HepG2 (cell line): ENCODE results near the gene ANKRD29. TPM values are rescaled to one million over a fixed set of nuclear protein-coding genes. Genes with fewer than 3 reads are reported as not detected.

Source experiments
- AGO2 ChIP-seq: fragments of 200-400 bp; formaldehyde crosslinking; optimal IDR thresholded peaks from 2 replicates; pipeline ENCODE3; 2017; ENCODE audit warnings: mild to moderate bottlenecking, low read depth, low read length, moderate library complexity
- ARHGAP35 ChIP-seq: sonication (generic); formaldehyde crosslinking; IDR thresholded peaks from 2 replicates; pipeline ENCODE4 v1.9.0; 2022; ENCODE audit warnings: mild to moderate bottlenecking, inconsistent platforms, moderate library complexity, missing genetic modification reagents, borderline replicate concordance
- ARID5B ChIP-seq: IDR thresholded peaks from 2 replicates; pipeline ENCODE4 v1.4.0; 2020; ENCODE audit warnings: mild to moderate bottlenecking, missing genetic modification reagents
- ATF2 ChIP-seq: sonication (generic); formaldehyde crosslinking; IDR thresholded peaks from 2 replicates; pipeline ENCODE4 v1.4.0; 2020; ENCODE audit warnings: missing genetic modification reagents
- BHLHE40 ChIP-seq: IDR thresholded peaks from 2 replicates; pipeline ENCODE4 v1.6.1; 2011; ENCODE audit warnings: low read length, improper control_type of control experiment
- KDM4B ChIP-seq: sonication (generic); formaldehyde crosslinking; IDR thresholded peaks from 2 replicates; pipeline ENCODE4 v1.4.0; 2020; ENCODE audit warnings: missing genetic modification reagents
- POLR2A ChIP-seq, 2 experiments: IDR thresholded peaks; 2 replicates each; pipeline ENCODE4 v1.6.1; 2011; ENCODE audit warnings: low read depth in 2 of 2, low read length in 2 of 2, mild to moderate bottlenecking in 1 of 2, moderate library complexity in 1 of 2; ENCODE audit not compliant: insufficient read depth in 1 of 2
- PTBP1 ChIP-seq: fragments of 200-400 bp; formaldehyde crosslinking; IDR thresholded peaks from 2 replicates; pipeline ENCODE4 v1.6.1; 2018; ENCODE audit warnings: low read length, low read depth; ENCODE audit not compliant: poor library complexity, severe bottlenecking
- REPIN1 ChIP-seq: sonication (generic); formaldehyde crosslinking; IDR thresholded peaks from 2 replicates; pipeline ENCODE4 v1.8.0; 2022; ENCODE audit warnings: missing genetic modification reagents, low read depth, mild to moderate bottlenecking, borderline replicate concordance
- SKI ChIP-seq: fragments of 450-650 bp; IDR thresholded peaks from one replicate; pipeline ENCODE4 v1.6.1; 2018; ENCODE audit warnings: mild to moderate bottlenecking; ENCODE audit not compliant: partially characterized antibody
- ZBTB33 ChIP-seq: sonication (generic); formaldehyde crosslinking; IDR thresholded peaks from 2 replicates; pipeline ENCODE4 v1.4.0; 2020; ENCODE audit warnings: missing genetic modification reagents
- ZGPAT ChIP-seq: IDR thresholded peaks from 2 replicates; pipeline ENCODE4 v1.6.1; 2016; ENCODE audit warnings: mild to moderate bottlenecking
- ZNF136 ChIP-seq: sonication (generic); formaldehyde crosslinking; IDR thresholded peaks from 2 replicates; pipeline ENCODE4 v1.8.1; 2022; ENCODE audit warnings: low read depth, mild to moderate bottlenecking, moderate library complexity, missing genetic modification reagents
- ZNF329 ChIP-seq: sonication (generic); formaldehyde crosslinking; IDR thresholded peaks from 2 replicates; pipeline ENCODE4 v1.9.0; 2021; ENCODE audit warnings: low read depth, mild to moderate bottlenecking, missing genetic modification reagents
- ZNF704 ChIP-seq: sonication (generic); formaldehyde crosslinking; IDR thresholded peaks from 2 replicates; pipeline ENCODE4 v1.8.1; 2023; ENCODE audit warnings: mild to moderate bottlenecking, inconsistent platforms, moderate library complexity, missing genetic modification reagents, borderline replicate concordance
- polyA plus RNA-seq, 8 experiments: library from polyadenylated mRNA; depleted of rRNA in 3 of 8; stranded (reverse) in 7 of 8; unstranded in 1 of 8; fragments of >200 nt; fragmentation: Illumina TruSeq in 4 of 8; extraction: Trizol in 4 of 8; gene quantifications; 2 replicates each; pipeline versions ENCODE4 v1.2.1 to v1.2.3, GENCODE V29; 2011 to 2016; ENCODE audit warnings: low read depth in 4 of 8, missing spikeins in 1 of 8, mixed read lengths in 1 of 8; ENCODE audit not compliant: insufficient read depth in 1 of 8
- total RNA-seq, 5 experiments: library from RNA; depleted of rRNA; stranded (reverse); fragments of >200 nt; fragmentation: Illumina TruSeq; extraction: Trizol; gene quantifications; 2 replicates each; pipeline ENCODE4 v1.2.3, GENCODE V29; 2016; ENCODE audit warnings: low read depth in 1 of 5

Gene ANKRD29
- total and polyA plus RNA-seq, 2 of the 13 experiments (the other 11 are each of a cell fraction or from before 2014, with no cell fraction given) = not detected

DNA sequence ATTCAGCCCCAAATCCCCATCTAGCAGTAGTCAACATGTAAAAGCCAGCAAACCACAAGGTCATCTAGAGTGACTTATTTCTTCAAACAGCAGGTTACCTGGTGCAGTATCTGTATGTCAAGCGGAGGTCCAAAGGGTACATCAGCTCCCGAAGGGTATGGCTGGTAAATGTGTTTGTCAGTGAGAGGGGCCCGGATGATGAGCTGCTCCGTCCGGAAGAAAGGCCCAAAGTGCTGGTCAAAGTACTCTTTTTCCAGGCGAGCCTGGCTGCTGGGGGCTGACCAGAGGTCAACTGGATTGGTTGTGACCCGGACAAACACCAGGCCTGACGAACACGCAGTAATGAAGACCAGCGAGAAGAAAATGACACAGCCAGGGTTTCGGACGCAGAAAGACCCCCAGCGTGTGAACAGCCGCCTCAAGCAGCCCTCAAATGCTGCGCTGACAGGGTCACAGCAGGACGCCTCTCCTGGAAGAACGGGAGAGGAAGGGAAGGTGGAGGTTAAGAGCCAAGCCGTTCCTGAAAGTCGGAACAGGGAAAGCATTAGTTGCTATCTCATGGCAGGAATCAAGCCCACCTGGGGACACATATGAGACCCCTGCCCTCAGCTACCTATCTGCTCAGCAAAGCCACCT is 106.4 kb downstream of the ANKRD29 start (continued):
- TF ChIP-seq KDM4B (CRISPR knock-in tag) (no peak), PTBP1 (no peak), BHLHE40 (0 out of 2 replicates have a peak, but pooled peaks have one; percentile 19), POLR2A (IDR thresholded peaks at IDR 0.05; ENCODE audit: insufficient read depth in 1 of 2, low read depth in 2 of 2, low read length in 2 of 2) (no peak; a peak in 2 of 4 replicates), SKI (peak; percentile 79), ZBTB33 (CRISPR knock-in tag) (no peak; the same call in 1 of the 2 replicates), ZNF136 (CRISPR knock-in tag) (peak; percentile 89; the same call in 1 of the 2 replicates), AGO2 (peak; percentile 53), ZNF329 (0 out of 2 replicates have a peak, but pooled peaks have one; percentile 47), ZNF704 (CRISPR knock-in tag) (no peak), ARID5B (CRISPR knock-in tag) (peak; percentile 93), ARHGAP35 (no peak; the same call in 1 of the 2 replicates), ZGPAT (peak; percentile 92), REPIN1 (peak; percentile 68; the same call in 1 of the 2 replicates), ATF2 (CRISPR knock-in tag) (peak; percentile 72; the same call in 1 of the 2 replicates)
